GM10248 (cell line): ENCODE data around the gene PFKFB2.

Source experiments
- CTCF ChIA-PET: fragments of 300-600 bp; sonication (Branson Sonifier 250); formaldehyde crosslinking; extraction: SDS; loops from one replicate; lab custom pipeline; 2021; ENCODE audit warnings: antibody characterized with exemption; lab: Yijun Ruan, JAX
- POLR2A ChIA-PET: fragments of 350-650 bp; sonication (Branson Sonifier 250); formaldehyde crosslinking; extraction: SDS; loops from one replicate; lab custom pipeline; 2020; ENCODE audit warnings: antibody characterized with exemption; lab: Yijun Ruan, JAX
- DNase-seq: peaks from one replicate; pipeline ENCODE4 v3.0.0; 2012; ENCODE audit errors: extremely low spot score
- TF ChIP-seq, protein P1 (sequence below): IDR thresholded peaks from 2 replicates; pipeline ENCODE4 v1.5.1; 2012; ENCODE audit warnings: mild to moderate bottlenecking, low read depth; ENCODE audit errors: extremely low read depth, missing control alignments, control extremely low read depth

Gene PFKFB2

DNA sequence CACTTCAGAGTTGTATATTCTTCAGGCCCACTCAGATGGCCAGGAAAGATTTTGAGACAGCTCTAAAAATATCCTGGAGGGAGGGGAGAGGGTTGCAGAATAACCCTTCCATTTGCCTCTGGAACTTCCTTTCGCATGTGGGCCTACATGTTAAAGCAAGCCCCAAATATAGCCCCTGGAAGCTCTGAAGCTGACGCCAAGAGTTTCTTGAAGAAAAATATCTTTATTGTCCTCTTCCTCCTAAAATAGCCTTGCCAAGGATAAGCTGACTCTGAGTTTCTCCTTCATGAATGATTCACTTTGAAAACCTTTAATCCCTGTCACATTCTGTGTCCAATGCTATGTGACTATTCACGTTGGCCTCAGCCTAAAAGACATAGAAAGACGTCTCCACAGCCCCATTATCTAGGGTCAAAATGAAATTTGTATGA lies 27.0 kb upstream of the PFKFB2 start:
- TF ChIP-seq, protein P1, sequence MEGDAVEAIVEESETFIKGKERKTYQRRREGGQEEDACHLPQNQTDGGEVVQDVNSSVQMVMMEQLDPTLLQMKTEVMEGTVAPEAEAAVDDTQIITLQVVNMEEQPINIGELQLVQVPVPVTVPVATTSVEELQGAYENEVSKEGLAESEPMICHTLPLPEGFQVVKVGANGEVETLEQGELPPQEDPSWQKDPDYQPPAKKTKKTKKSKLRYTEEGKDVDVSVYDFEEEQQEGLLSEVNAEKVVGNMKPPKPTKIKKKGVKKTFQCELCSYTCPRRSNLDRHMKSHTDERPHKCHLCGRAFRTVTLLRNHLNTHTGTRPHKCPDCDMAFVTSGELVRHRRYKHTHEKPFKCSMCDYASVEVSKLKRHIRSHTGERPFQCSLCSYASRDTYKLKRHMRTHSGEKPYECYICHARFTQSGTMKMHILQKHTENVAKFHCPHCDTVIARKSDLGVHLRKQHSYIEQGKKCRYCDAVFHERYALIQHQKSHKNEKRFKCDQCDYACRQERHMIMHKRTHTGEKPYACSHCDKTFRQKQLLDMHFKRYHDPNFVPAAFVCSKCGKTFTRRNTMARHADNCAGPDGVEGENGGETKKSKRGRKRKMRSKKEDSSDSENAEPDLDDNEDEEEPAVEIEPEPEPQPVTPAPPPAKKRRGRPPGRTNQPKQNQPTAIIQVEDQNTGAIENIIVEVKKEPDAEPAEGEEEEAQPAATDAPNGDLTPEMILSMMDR, result no peak
- POLR2A ChIA-PET, result no interaction called here
- DNase-seq, result no peak
- CTCF ChIA-PET, result interaction anchor here (1.3 to 10.7 kb wide), 5 partner anchors 8 to 473 kb away, joined by 3 to 60 read pairs (median 4); no protein-coding TSS in a partner anchor

DNA sequence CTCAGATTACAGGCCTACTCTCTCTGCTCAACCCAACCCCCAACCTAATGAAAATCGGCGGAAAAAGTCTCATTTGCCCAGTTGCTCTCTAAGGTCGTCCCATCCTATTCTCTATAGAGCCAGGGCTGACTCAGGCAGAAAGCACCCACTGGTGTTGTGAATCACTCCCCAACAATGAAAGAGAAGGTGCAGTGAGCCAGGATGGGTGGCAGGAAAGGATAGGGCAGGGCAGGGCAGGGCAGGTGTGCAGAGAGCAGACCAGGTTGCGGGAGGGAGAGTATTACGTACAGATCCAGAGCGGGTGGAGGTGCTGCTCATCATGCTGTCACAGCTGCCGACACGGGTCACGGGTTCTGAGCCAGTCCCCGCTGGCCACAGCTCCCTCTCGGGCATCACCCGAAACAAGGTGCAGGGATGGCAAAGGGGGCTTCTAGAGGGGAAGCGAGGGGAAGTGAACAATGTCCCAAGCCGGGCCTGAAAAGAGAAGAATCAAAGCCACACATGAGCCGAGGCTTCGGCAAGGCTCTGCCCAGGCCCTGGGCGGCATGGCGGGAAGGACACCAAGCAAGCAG lies 25.8 kb upstream of the PFKFB2 start:
- no peak for DNase-seq
- ChIA-PET POLR2A (no interaction called here), CTCF (interaction anchor here (1.0 to 10.7 kb wide), 5 partner anchors 22 to 472 kb away, joined by 3 to 60 read pairs (median 4); no protein-coding TSS in a partner anchor)
- TF ChIP-seq, protein P1, result no peak

DNA sequence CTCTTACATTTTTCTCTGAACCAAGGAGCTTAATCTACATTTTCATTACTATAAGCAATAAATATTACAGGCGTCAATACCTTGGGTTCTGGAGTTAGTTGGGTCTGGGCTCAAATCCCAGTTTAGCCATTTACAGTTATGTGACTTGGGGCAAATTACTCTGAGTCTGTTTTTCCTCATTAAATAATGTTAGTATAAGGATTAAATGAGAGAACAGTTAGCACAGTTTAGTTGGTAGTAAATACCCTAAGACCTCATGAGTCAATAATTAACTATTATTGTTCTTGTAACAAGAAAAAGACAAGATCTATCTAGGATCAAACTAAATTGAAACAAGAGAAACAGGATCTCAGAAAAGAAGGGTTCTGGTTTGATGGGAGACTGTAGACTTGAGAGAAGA lies 25.2 kb upstream of the PFKFB2 start:
- CTCF ChIA-PET, result interaction anchor here (1.0 to 4.2 kb wide), 4 partner anchors 22 to 671 kb away, joined by 3 to 12 read pairs (median 4); no protein-coding TSS in a partner anchor
- DNase-seq, result no peak
- TF ChIP-seq, protein P1, result no peak
- POLR2A ChIA-PET, result no interaction called here

DNA sequence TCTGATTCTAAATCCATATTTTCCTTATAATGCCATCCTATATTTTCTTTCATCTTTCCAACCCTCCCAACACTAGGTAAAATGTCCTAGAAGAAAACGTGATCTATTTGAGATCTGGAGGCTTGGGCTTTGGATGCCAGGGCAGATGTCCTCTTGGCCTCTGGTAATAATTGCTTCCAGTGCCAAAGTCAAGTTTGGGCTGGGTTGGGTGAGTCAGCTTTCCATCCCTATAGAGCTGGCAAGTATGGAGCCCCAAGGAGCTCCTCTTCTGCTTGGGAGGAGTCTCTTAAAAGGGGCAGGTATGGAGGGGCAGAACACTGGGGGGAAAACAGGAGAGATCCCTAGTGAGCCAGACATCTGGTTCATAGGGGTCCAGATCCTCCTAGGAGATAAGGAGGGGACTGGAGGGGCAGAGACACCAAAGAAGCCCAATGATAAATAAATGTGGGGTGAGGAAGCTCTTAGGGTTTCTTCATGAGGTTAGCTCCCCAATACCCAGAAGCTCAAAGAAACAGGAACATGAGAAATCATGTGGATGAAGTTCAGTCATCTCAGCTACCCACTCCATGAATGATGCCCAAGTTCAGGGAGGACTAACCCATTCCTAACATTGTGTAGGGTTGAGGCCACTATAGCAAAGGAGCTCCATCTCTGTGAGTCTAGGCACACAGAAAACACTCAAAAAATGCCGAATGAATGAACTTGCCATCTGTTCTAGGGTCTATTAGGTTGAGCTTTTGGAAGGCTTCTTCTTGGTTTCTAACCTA lies 24.0 kb upstream of the PFKFB2 start:
- DNase-seq, result no peak
- TF ChIP-seq, protein P1, result no peak
- CTCF ChIA-PET, result interaction anchor here (0.9 to 6.1 kb wide), 8 partner anchors 9 to 670 kb away, joined by 3 to 25 read pairs (median 3); partner anchors contain the start of gene FCAMR
- POLR2A ChIA-PET, result no interaction called here

DNA sequence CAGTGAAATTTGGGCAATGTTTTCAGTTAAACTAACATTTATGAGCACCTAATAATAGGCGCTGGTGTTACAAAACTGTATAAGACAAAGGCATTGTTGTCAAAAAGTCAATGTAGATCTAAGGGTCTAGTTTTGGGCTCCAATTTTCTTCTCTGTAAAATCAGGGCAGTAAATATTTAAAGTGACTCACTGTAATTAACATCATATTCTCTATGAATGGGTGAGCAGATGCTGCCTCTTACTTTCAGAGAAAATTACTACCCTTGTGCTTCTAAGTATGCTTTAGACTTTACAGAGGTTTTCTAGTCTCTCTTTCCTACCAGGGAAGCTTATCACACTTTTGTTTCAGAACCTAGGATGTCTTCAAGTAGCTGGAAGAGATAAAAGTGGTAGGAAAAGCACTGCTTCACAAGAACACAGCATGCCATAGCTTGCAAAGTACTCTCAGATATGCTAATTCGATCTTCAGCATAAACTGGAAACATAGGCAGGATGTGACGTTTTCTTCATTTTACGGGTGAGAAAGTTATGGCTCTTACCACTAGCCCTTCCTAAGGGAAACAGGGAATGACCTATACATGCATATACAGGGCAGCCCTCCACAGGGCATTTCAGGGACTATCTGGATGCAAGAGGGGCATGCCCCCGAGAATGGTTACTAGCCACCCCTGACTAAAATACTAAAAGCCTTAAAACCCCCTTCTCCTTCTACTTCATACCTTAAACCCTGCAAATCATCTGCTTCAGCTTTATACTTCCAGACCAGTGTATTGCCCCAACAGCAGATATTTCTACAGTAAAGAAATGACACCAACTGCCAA lies 23.2 kb upstream of the PFKFB2 start:
- TF ChIP-seq, protein P1, result no peak
- no peak for DNase-seq
- ChIA-PET POLR2A (interaction anchor here (0.6 kb wide), 1 partner anchor 19 kb away, joined by 3 read pairs; no protein-coding TSS in a partner anchor), CTCF (interaction anchor here (0.9 to 6.1 kb wide), 8 partner anchors 10 to 60 kb away, joined by 3 to 25 read pairs (median 3); partner anchors contain the start of gene FCAMR)
